GM12878 (cell line): Measurements from ENCODE around the gene TMEM168. TPM values are rescaled to one million over a fixed set of nuclear protein-coding genes. Genes with fewer than 3 reads are reported as not detected.

Experiments used
- ATAC-seq: fragments of 200-7000 bp; cut with Tn5 transposase; 3 replicates; pipeline ENCODE4 v1.9.1; 2020; ENCODE audit warnings: mild to moderate bottlenecking, moderate library complexity
- BruUV-seq: library from RNA; stranded (reverse); fragments of 400-500 nt; replicated peaks from 2 replicates; lab custom pipeline; 2021; lab: Mats Ljungman, UMichigan
- CTCF ChIA-PET: fragments of 300-600 bp; sonication (Branson Sonifier 250); formaldehyde crosslinking; extraction: SDS; loops from one replicate; lab custom pipeline; 2021; ENCODE audit warnings: inconsistent platforms; lab: Yijun Ruan, JAX
- POLR2A ChIA-PET: fragments of 350-600 bp; formaldehyde crosslinking; extraction: SDS; loops from one replicate; lab custom pipeline; 2021; ENCODE audit warnings: inconsistent platforms; lab: Charles Lee
- RAD21 ChIA-PET: fragments of 300-600 bp; sonication (Branson Sonifier 250); formaldehyde crosslinking; loops from one replicate; lab custom pipeline; 2023; ENCODE audit warnings: antibody characterized with exemption; ENCODE audit not compliant: unreplicated experiment; lab: Charles Lee
- SMC1A ChIA-PET: fragments of 300-600 bp; sonication (Branson Sonifier 250); formaldehyde crosslinking; loops from one replicate; lab custom pipeline; 2023; ENCODE audit not compliant: unreplicated experiment, uncharacterized antibody; lab: Charles Lee
- DNase-seq: peaks from one replicate; pipeline ENCODE4 v3.0.0-alpha.2; 2011; ENCODE audit warnings: low read depth, low spot score
- FAIRE-seq: peaks from 3 replicates; lab custom pipeline; 2011; peaks lifted over from hg19 to GRCh38; lab: Jason Lieb, UNC
- H2AFZ ChIP-seq: 2 replicates; pipeline ENCODE4 v1.6.0; 2011; ENCODE audit warnings: low read depth, low read length, control low read depth; ENCODE audit not compliant: control insufficient read depth
- H3K27ac ChIP-seq: 2 replicates; pipeline ENCODE4 v1.5.1; 2011; ENCODE audit warnings: control low read depth; ENCODE audit not compliant: control insufficient read depth, insufficient read depth
- H3K27me3 ChIP-seq, 2 experiments: replicated peaks in 1 of 2; 2 replicates each; pipeline versions ENCODE4 v1.6.0 to v1.6.1; 2011; ENCODE audit warnings: low read length in 1 of 2; ENCODE audit not compliant: control insufficient read depth in 2 of 2, insufficient read depth in 2 of 2
- H3K36me3 ChIP-seq, 2 experiments: 2 replicates each; pipeline ENCODE4 v1.5.1; 2011; ENCODE audit warnings: low read length in 1 of 2; ENCODE audit not compliant: control insufficient read depth in 2 of 2, insufficient read depth in 2 of 2
- H3K4me1 ChIP-seq: 2 replicates; pipeline ENCODE4 v1.6.1; 2011; ENCODE audit warnings: mild to moderate bottlenecking, low read length, moderate library complexity, mixed read lengths; ENCODE audit not compliant: control insufficient read depth, insufficient read depth
- H3K4me2 ChIP-seq: 2 replicates; pipeline ENCODE4 v1.6.0; 2011; ENCODE audit warnings: control low read depth; ENCODE audit not compliant: control insufficient read depth, insufficient read depth
- H3K4me3 ChIP-seq: fragments of 200-600 bp; sonication (generic); 2 replicates; pipeline ENCODE4 v1.5.1; 2016
- H3K79me2 ChIP-seq: 2 replicates; pipeline ENCODE4 v1.6.0; 2011; ENCODE audit warnings: low read length; ENCODE audit not compliant: control insufficient read depth, insufficient read depth
- H3K9ac ChIP-seq: 2 replicates; pipeline ENCODE4 v1.8.0; 2011; ENCODE audit warnings: low read length, control low read depth, mixed read lengths; ENCODE audit not compliant: control insufficient read depth, insufficient read depth
- H3K9me3 ChIP-seq: replicated peaks from 3 replicates; pipeline ENCODE4 v1.5.1; 2011; ENCODE audit warnings: mild to moderate bottlenecking, low read length; ENCODE audit not compliant: control insufficient read depth, insufficient read depth
- H4K20me1 ChIP-seq: 2 replicates; pipeline ENCODE4 v1.6.0; 2011; ENCODE audit not compliant: control insufficient read depth, insufficient read depth
- ATF3 ChIP-seq: IDR thresholded peaks from 2 replicates; pipeline ENCODE4 v1.6.1; 2011; ENCODE audit warnings: low read depth, mild to moderate bottlenecking, low read length, moderate library complexity, borderline replicate concordance; ENCODE audit errors: extremely low read depth
- BCL3 ChIP-seq: IDR thresholded peaks from 2 replicates; pipeline ENCODE4 v1.6.1; 2011; ENCODE audit warnings: borderline replicate concordance, low read depth, mild to moderate bottlenecking, moderate library complexity, low read length; ENCODE audit not compliant: insufficient read depth, poor library complexity, severe bottlenecking
- HDGF ChIP-seq: fragments of 450-650 bp; IDR thresholded peaks from 2 replicates; pipeline ENCODE4 v1.6.1; 2016; ENCODE audit warnings: antibody characterized with exemption
- IRF5 ChIP-seq: fragments of 450-650 bp; IDR thresholded peaks from 2 replicates; pipeline ENCODE4 v1.6.1; 2017; ENCODE audit warnings: borderline replicate concordance
- MAX ChIP-seq: IDR thresholded peaks from 2 replicates; pipeline ENCODE4 v1.6.1; 2012; ENCODE audit warnings: low read depth, low read length, improper control_type of control experiment
- MTA2 ChIP-seq: fragments of 450-650 bp; IDR thresholded peaks from 2 replicates; pipeline ENCODE4 v1.6.1; 2016; ENCODE audit warnings: low read depth, mild to moderate bottlenecking, moderate library complexity
- NBN ChIP-seq: fragments of 450-650 bp; IDR thresholded peaks from 2 replicates; pipeline ENCODE4 v1.6.1; 2016
- NR2F1 ChIP-seq: fragments of 450-650 bp; conservative IDR thresholded peaks from 2 replicates; pipeline ENCODE4 v1.6.1; 2017; ENCODE audit warnings: mild to moderate bottlenecking
- RB1 ChIP-seq: fragments of 450-650 bp; formaldehyde crosslinking; IDR thresholded peaks from 2 replicates; pipeline ENCODE4 v1.6.1; 2017; ENCODE audit warnings: mild to moderate bottlenecking, borderline replicate concordance
- RELA ChIP-seq: fragments of 450-650 bp; IDR thresholded peaks from 2 replicates; pipeline ENCODE4 v1.8.0; 2014; ENCODE audit warnings: borderline replicate concordance; ENCODE audit not compliant: partially characterized antibody
- SMAD1 ChIP-seq: fragments of 450-650 bp; IDR thresholded peaks from 2 replicates; pipeline ENCODE4 v1.6.1; 2018; ENCODE audit warnings: mild to moderate bottlenecking, low read depth; ENCODE audit not compliant: partially characterized antibody
- SRF ChIP-seq, 2 experiments: IDR thresholded peaks; 2 replicates each; pipeline ENCODE4 v1.6.1; 2011; ENCODE audit warnings: low read depth in 2 of 2, low read length in 2 of 2, mild to moderate bottlenecking in 1 of 2, moderate library complexity in 1 of 2
- TARDBP ChIP-seq: IDR thresholded peaks from 2 replicates; pipeline ENCODE4 v1.6.1; 2016; ENCODE audit warnings: borderline replicate concordance
- ZBTB4 ChIP-seq: fragments of 450-650 bp; formaldehyde crosslinking; IDR thresholded peaks from 2 replicates; pipeline ENCODE4 v1.4.0; 2022; ENCODE audit warnings: mild to moderate bottlenecking, moderate library complexity
- WGBS: methylation state at CpG from one replicate; pipeline ENCODE4 v1.1.6; 2016; ENCODE audit warnings: low lambda C conversion rate; ENCODE audit not compliant: insufficient replicate concordance, insufficient coverage; ENCODE audit errors: missing lambda C conversion rate; 5-methylcytosine and 5-hydroxymethylcytosine counted together
- in situ Hi-C: fragments of 300-500 bp; cut with MboI; formaldehyde crosslinking; loops from 9 replicates; pipeline ENCODE4 v1.14.3; 2018; ENCODE audit warnings: mixed read lengths
- intact Hi-C: fragments of 100-400 bp; cut with micrococcal nuclease; formaldehyde crosslinking; loops from one replicate; pipeline ENCODE4 v1.14.2; 2022; ENCODE audit not compliant: unreplicated experiment
- polyA plus RNA-seq, 11 experiments: library from polyadenylated mRNA; depleted of rRNA in 4 of 11; unstranded in 6 of 11; stranded (reverse) in 5 of 11; fragments of >200 nt; fragmentation: Nextera tagmentation in 4 of 11; fragmentation: Illumina TruSeq in 1 of 11; extraction: Ambion mirVana in 4 of 11; extraction: Trizol in 1 of 11; gene quantifications; 1 replicate in 1 of 11; 2 replicates in 10 of 11; pipeline versions ENCODE4 v1.2.1 to v1.2.3, GENCODE V29; 2011 to 2016; ENCODE audit warnings: inconsistent platforms in 2 of 11, missing spikeins in 2 of 11, low read depth in 1 of 11
- total RNA-seq, 4 experiments: library from RNA; depleted of rRNA in 3 of 4; stranded (reverse); fragments of >200 nt in 3 of 4; fragmentation: Illumina TruSeq in 1 of 4; extraction: Trizol in 1 of 4; gene quantifications; 2 replicates each; pipeline versions ENCODE4 v1.2.1 to v1.2.3, GENCODE V29; 2013 to 2021

Gene TMEM168
- total and polyA plus RNA-seq, 10 of the 15 experiments (the other 5 are each of a cell fraction or from before 2014, with no cell fraction given) = 9.1 to 44.2 (median 19.8) TPM

GRCh38 chr7:112745635-112746034, 44.6 kb downstream of the TMEM168 start:
- H3K9me3 ChIP-seq = no peaks in the 10 kb centered on the region
- FAIRE-seq (no peak), DNase-seq (no peak), ATAC-seq (no peak)
- no peak for TF ChIP-seq SRF (IDR thresholded peaks at IDR 0.05; ENCODE audit: low read depth in 2 of 2, low read length in 2 of 2)
- TF ChIP-seq NR2F1 = no peak
- no peak for TF ChIP-seq HDGF
- TF ChIP-seq MTA2 = no peak
- no peak for TF ChIP-seq ATF3
- no peak for TF ChIP-seq NBN
- no peak for TF ChIP-seq SMAD1
- no peak for TF ChIP-seq TARDBP
- no peak for TF ChIP-seq BCL3
- no peak for TF ChIP-seq MAX
- no peak for TF ChIP-seq IRF5
- no peak for TF ChIP-seq ZBTB4 (CRISPR knock-in tag)
- no peak for TF ChIP-seq RB1
- no peak for TF ChIP-seq RELA
- ChIA-PET CTCF (interaction anchor here (0.7 to 1.4 kb wide), 2 partner anchors 153 to 213 kb away, joined by 3 read pairs; no protein-coding TSS in a partner anchor), SMC1A (interaction anchor here (1.3 kb wide), 1 partner anchor 10 kb away, joined by 3 read pairs; no protein-coding TSS in a partner anchor), POLR2A (no interaction called here), RAD21 (no interaction called here)
- no peak overlapping the region for H3K9ac ChIP-seq
- no peak overlapping the region for H3K27ac ChIP-seq
- H3K4me1 ChIP-seq = no peaks in the 10 kb centered on the region
- H4K20me1 ChIP-seq = no peaks in the 10 kb centered on the region
- WGBS = 0% methylated on average over 1 of the region's 1 CpG
- in situ Hi-C loops (no loop called here), intact Hi-C loops (no loop called here)
- no peak overlapping the region for H2AFZ ChIP-seq
- no peaks in the 10 kb centered on the region for H3K36me3 ChIP-seq
- H3K79me2 ChIP-seq = no peaks in the 10 kb centered on the region
- H3K27me3 ChIP-seq = no peaks in the 10 kb centered on the region
- H3K4me2 ChIP-seq = no peak overlapping the region
- no peak overlapping the region for H3K4me3 ChIP-seq
- no TSS peak for BruUV-seq
